Stimulated activated CD4-positive, alpha-beta T cell treated with anti-CD3 and anti-CD28 coated beads, Interleukin-1b, Interleukin-23, amount 100 ng/mL, for 1 hour (primary cell): ENCODE measurements around the gene ALPK1.
"Not testable (repeated sequence)": the region's sequence is repeated elsewhere in the genome, so short reads cannot be mapped to it uniquely, and the experiment has no call there.

Experiments used
- DNase-seq, 2 donors: peaks; one replicate each; pipeline ENCODE4 v3.0.0-alpha.2; 2020; ENCODE audit warnings: low read depth in 2 of 2

The ALPK1 gene

GRCh38 chr4:112451831-112452230 is 154.7 kb downstream of the ALPK1 start:
- DNase-seq, result no peak

- no peak for DNase-seq
These were observed 156.2 kb downstream of the ALPK1 start for GRCh38 chr4:112453321-112453720.

GRCh38 chr4:112472318-112472717 is 175.1 kb downstream of the ALPK1 start:
- DNase-seq, result no peak

GRCh38 chr4:112473985-112474384 is 176.8 kb downstream of the ALPK1 start:
- no peak for DNase-seq

GRCh38 chr4:112485930-112486329 is 188.8 kb downstream of the ALPK1 start:
- DNase-seq, result no peak

- DNase-seq, result not testable (repeated sequence)
These were observed 193.6 kb downstream of the ALPK1 start for GRCh38 chr4:112490808-112491207.
